Hindlimb muscle (tissue), 1 donor: ENCODE data around the gene SFT2D1. TPM values are rescaled to one million over a fixed set of nuclear protein-coding genes. Genes with fewer than 3 reads are reported as not detected.
"Not testable (repeated sequence)": the region's sequence is repeated elsewhere in the genome, so short reads cannot be mapped to it uniquely, and the experiment has no call there.

ENCODE experiments used
- DNase-seq: peaks from one replicate; pipeline ENCODE4 v3.0.0-alpha.2; 2013
- polyA plus RNA-seq: library from polyadenylated mRNA; unstranded; fragments of 120-200 nt; gene quantifications from one replicate; pipeline ENCODE4 v1.2.1, GENCODE V29; 2013; ENCODE audit not compliant: insufficient read length

Gene SFT2D1
- polyA plus RNA-seq: 36.0 TPM

DNA sequence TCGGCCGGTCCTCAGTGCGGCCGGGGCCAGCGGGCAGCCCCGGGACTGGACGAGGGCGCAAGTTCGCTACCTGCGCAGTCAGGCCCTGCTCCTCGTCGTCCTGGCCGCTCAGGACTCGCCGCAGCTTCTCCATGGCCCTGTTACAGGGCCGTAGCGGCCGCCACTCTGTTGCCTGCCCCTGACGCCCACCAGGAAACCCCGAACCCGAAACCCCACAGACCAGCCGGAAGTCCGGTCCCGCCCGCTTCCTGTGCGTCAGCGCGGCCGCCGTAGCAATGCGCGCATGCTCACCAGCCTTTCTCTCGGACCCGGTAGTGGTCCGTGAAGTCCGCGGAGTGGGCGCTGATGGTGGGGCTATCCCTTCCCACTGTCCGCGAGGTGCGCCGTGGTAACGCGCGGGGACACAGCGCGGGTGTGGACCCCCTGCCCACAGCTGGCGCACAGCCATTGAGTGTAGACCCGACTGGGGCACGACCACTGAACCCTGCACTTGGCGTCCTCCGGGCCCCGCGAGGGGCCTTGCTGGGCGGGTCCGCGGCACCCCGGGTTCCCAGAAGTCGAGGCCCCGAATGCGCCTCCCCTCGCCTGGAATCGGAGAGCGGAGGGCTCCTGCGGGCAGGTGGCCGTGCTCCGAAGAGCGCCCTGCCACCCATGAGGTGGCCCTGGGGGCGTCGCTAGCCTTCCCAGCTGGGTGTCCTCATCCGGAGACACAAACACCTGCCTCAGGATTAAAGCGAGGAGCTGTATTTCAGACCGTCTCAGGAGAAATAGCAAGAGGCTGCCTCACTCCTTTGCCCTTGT is at the start of gene SFT2D1:
SFT2D1 (minus strand) TSS at position 197 of the 801 bp plus-strand sequence; CDS start at position 133, 64 bp downstream.
- DNase-seq: peak; percentile 90

DNA sequence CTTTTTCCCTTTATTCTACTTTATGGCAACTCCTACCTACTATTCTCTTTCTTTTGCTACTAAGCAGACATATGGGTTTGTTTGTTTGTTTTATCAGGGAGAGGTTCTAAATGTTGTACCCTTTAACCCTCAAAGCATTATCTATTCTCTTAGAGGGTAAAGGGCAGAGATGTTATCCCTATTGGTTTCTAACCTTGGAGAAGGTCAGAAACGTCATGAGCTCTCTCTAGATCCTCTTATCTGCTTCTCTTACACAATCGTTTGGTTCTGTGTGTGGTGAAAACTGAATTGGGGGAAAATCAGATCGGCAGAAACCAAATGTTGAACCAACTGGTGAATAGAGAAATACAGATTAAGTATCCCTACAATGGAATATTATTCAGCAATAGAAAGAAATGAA is 46.8 kb upstream of the SFT2D1 start:
- no peak for DNase-seq

DNA sequence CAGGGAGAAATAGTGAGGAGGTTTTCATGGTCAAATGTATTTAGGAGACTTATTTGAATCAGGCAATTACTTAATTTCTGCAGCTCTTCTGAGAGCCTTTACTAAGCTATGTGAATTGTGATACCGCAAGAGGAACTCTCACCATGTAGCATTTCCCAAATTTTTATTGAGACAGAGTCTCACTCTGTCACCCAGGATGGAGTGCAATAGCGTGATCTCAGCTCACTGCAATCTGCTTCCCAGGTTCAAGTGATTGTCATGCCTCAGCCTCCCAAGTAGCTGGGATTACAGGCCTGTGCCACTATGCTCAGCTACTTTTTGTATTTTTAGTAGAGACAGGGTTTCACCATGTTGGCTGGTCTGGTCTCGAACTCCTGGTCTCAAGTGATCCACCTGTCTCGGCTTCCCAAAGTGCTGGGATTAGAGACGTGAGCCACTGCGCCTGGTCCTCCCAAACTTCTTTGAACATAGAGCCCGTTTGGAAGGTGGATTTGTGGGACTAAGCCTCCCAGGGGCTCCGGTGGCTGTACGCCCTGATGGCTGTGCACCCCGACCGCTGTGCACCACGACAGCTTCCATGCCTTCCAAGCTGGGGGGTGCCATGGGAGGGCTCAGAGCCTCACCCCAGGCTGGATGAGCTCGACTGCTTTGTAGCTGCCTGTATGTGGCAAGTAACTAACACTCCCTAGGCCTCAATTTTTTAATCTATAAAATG is 46.1 kb upstream of the SFT2D1 start:
- DNase-seq: no peak

DNA sequence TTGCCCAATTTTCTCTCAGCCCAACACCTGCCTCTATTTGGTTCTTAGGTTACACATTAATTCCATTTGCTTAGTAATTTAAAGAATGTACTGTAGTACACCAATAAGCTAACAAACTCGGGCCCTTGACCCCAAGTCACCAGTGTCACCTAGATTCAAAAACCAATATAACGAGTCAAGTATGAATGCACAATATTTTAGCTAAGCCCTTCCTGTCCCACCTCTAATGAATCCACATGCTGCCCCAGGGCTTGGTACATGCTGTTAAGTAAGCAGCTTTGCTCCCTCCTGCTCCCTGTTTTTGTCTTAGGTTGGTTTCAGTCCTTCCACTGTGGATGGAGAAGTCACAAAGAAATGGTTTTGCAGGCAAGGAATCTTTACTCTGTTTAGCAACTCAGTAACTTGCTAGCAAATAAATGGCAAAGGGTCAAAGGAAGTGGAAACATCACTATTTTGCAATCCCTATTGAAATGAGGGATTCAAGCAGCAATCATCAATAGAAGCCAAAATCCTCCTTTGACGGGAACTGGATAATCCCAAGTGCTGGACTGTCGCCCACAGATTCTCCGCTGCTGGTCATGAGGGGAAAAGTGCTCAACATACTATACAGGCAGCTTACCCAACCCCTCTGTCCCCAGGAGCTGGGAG is 45.4 kb upstream of the SFT2D1 start:
- no peak for DNase-seq

DNA sequence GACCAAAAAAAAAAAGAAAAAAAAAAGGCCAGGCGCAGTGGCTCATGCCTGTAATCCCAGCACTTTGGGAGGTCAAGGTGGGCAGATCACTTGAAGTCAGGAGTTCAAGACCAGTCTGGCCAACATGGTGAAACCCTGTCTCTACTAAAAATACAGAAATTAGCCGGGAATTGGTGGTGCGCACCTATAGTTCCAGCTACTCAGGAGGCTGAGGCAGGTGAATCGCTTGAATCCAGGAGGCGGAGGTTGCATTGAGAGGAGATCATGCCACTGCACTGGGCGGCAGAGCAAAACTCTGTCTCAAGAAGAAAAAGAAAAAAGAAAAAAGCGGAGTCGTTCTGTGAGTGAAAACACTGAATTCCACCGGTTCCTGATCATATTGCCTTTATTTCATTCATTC is 44.8 kb upstream of the SFT2D1 start:
- DNase-seq: not testable (repeated sequence)

DNA sequence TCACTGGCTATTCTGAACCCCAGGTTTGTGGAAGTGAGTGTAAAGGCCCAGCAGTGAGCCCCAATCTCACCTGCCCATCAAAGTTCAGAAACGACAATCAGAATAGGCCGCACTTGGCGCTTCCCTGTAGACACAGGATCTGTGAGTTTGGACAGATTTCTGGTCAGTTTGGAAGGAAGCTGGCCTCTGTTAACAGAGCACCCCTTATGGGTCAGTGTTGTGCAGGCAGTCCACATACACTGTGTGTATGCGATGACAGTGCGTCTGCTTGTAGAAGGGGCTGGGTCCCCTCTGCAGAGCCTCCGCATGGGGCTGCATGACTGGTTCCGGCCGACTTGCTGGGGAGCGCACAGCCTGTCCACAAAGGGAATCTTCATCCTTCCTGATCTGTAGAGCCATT is 43.8 kb upstream of the SFT2D1 start:
- no peak for DNase-seq

DNA sequence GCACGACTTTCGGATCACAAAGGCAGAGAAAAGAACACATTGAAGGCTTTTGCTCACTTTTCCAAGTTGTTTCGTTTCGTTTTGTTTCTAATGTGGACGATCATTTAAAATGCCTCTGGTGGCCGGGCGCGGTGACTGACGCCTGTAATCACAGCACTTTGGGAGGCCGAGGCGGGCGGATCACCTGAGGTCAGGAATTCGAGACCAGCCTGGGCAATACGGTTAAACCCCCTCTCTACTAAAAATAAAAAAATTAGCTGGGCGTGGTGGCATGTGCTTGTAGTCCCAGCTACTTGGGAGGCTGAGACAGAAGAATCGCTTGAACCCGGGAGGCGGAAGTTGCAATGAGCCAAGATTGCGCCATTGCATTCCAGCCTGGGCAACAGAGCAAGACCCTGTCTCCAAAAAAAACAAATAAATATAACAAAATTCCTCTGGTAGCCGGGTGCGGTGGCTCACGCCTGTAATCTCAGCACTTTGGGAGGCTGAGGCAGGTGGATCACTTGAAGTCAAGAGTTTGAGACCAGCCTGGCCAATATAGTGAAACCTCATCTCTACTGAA is 41.5 kb upstream of the SFT2D1 start:
- DNase-seq: not testable (repeated sequence)

DNA sequence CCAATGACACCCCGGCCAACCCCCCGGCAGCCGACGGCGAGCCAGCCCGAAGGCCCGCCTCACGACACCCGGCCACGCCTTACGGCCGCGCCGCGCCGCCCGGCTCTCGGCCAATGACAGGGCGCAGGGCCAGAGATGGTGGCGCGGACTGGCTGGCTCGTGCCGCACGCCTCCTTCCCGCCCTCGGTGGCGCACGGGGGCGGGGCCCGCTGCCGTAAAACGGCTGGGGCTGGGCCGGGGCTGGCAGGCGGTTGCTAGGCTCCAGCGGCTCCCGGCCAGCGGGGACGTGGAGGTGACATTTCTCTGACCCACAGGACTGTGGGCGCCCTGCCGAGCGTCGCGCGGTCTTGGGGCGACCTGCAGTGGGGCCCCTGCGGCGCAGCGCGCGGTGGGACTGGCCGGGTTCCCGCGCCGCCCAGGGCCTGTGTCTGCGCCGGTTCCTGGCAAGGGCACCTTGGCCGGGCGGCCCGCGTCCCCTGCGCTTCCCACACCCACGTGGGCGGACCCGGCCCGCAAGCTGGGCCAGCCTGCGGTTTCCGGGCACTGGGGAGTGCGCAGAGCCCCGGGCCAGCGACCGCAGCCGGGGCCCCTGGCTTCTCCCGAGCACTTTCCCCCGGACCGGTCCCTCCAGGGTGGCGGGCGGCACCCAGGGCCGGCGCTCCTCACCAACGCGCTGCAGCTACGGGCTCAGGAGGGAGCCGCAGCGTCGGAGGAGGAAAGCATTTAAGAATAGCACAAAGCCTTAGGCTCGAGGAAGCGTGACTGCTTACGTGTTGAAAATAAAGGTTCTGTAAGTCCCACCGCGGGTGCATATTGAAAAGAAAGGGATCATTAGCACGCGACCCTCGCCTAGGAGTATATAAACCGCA is 40.8 kb upstream of the SFT2D1 start, which contains the start of gene MPC1:
MPC1 (minus strand) TSS at position 8 of the 869 bp plus-strand sequence. CDS start 64 bp downstream, outside the sequence.
- DNase-seq: peak; percentile 97

DNA sequence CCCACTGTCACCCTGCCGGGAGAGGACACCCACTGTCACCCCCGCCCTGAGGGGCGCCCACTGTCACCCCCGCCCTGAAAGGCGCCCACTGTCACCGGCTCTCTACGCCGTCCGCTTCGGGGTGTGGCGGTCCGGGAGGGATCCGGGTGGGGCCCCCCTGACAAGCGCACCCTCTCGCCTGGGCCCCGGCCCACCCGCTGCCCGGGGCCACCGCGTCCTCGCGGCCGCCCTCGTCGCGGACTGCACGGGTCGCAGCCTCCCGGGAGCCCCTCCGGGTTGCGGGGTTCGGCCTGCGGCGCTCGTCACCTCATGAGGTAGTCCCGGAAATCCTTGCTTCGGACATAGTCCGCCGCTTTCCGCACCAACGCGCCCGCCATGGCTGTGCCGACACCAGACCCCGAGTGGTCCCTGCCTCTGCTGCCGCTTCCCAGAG is 40.2 kb upstream of the SFT2D1 start:
- no peak for DNase-seq

DNA sequence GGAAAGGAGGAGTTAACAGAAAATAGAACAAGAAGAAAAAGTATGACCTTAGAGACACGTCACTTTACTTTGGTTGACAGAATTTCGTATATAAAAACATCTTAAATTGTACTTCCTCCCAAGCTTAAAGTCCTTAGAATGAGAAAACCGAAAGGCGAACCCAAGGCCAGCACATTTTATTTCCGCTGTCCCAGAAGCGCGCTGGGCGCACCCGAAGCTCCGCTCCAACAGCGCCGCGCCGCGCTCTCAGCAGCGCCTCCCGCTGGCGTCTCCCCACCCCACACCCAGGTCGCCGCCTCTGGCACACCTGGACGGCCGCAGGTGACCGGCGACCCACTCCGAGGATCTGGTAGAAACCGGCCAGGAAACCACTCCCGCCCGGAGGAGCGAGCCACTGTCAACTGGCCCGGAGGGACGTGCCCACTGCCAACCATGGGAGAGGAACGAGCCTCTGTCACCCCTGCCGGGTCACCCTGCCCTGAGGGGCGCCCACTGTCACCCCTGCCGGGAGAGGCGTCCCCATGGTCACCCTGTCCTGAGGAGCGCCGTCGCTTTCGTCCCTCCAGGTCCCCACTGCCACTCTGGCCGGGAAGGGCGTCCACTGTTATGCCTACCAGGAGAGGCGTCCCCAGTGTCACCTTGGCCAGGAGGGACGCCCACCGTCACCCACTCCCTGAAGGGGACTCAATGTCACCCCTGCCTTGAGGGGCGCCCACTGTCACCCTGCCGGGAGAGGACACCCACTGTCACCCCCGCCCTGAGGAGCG is 39.6 kb upstream of the SFT2D1 start:
- peak; percentile 74 for DNase-seq

DNA sequence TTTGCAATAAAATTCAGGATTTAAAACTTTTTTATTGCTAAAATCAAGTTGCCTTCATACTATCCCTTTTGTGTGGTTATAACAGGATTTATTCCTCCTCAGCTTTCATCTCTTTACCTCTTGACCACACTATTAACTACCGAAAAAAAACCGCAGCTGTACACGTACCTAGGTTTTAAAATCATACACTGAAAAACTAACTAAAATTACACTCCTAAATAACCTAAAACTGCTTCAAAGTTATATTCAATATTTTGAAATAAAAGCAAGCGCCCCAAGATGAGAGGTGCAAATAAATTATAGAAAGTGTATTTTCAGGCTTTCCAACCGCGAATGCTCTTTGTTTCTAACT is 39.0 kb upstream of the SFT2D1 start:
- no peak for DNase-seq

DNA sequence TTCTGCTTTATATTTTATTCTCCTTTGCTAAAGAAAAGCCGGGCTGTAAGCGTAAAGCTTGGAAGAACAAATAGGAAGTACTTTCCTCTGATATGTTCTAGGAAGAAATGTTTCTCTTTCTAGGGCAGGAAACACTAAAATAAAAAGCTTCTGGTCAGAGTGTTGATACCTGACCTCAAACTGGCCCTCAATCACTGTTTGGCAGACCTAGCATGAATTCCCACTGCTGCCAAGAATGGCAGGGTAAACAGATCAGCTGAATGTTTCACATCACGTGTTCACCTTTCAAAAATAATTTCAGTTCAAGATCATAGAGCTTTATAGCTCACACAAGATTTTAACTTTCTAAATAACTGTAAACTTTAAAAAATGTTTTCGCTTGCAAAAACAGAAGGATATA is 37.5 kb upstream of the SFT2D1 start:
- DNase-seq: no peak

DNA sequence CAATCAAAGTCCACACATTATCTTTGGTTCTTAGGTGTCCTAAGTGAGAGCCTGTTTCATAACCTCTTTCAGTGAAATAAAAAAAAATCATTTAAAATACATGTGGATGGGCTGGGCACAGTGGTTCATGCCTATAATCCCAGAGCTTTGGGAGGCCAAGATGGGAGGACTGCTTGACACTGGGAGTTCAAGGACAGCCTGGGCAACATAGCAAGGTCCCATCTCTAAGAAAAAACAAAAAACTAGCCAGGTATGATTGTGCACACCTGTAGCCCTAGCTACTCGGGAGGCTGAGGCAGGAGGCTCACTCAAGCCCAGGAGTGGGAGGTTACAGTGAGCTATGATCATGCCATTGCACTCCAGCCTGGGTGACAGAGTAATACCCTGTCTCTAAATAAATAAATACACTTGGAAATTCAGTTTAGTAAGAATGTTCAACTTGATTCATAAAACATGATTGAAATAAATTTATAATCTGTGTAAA is 36.8 kb upstream of the SFT2D1 start:
- no peak for DNase-seq

DNA sequence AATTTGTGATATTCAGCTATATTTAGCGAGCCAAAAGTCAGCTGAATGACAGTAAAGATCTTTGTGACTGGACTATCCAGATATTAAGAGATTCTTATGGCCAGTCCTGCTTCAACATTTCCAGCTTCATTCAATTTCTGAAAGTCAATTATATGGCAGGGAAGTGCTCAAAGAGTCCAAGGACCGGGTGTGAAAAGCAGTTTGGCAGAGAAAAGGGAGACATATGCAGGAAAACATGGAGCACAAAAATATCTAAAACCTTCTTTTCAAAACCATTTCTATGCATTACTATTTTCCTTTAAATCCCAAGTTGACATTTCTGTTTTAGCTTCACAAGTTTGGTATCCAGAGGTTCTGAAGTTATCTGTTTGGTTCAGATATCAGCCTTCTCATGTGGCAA is 35.4 kb upstream of the SFT2D1 start:
- DNase-seq: no peak

DNA sequence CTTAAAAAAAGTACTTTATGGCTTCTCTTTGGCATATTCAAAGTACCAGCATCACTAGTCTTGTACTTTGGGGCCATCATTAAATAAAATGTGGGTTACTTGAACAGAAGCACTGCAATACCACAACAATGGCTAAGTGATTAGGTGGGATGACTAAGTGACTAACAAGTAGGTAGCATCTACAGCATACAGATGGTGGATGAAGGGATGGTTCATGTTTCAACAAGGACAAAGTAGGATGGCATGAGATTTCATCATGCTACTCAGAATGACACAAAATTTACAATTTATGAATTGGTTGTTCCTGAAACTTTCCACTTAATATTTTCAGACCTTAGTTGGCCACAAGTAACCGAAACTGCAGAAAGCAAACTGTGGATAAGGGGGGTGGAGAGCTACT is 32.7 kb upstream of the SFT2D1 start:
- DNase-seq: no peak

DNA sequence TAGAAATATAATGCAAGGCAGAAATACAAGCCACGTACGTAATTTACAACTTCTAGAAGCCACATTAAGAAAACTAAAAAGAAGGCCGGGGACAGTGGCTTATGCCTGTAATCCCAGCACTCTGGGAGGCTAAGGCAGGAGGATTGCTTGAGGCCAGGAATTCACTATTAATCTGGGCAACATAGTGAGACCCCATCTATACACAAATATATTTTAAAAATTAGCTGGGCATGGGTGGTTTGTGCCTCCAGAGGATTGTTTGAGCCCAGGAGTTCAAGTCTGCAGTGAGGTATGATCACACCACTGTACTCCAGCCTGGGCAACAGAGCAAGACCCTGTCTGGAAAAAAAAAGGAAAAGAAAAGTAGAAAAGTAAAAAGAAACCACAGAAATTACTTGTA is 28.1 kb upstream of the SFT2D1 start:
- no peak for DNase-seq

DNA sequence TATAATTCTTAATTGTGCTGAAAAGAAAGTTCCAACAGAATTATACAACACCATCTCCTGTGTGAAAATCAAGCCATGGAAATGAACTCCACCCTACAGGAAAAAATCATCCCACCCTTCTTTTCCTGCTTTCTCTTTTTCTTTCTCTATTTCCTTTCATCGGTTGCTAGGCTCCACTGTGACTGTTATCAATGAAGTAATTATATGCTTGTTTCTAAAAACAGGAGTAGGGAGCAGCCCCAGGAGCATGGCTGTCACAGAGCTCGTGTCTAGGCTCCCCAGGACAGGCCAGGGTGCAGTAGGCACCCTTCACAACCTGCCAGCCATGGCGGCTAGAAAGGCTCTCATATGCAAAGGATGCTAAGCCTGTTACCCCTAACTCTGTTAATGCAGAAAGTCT is 27.4 kb upstream of the SFT2D1 start:
- no peak for DNase-seq

DNA sequence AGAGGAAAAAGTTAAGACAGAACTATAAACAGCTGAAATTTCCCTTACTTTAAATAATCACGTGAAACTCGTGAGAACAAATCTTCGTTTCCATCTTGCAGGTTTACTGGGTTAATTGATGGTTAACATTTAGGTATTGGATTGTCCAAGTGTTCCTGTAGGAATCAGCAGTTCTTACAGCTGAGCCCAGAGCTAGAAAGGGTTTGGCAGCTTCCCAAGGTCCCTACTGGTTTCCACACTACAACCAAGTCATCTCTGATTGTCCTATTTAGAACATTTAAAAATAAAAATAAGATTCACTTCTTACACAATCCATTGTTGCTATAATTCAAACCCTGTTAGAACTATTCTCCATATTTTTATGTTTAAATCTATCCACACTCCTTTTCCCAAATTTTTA is 24.6 kb upstream of the SFT2D1 start:
- DNase-seq: no peak

DNA sequence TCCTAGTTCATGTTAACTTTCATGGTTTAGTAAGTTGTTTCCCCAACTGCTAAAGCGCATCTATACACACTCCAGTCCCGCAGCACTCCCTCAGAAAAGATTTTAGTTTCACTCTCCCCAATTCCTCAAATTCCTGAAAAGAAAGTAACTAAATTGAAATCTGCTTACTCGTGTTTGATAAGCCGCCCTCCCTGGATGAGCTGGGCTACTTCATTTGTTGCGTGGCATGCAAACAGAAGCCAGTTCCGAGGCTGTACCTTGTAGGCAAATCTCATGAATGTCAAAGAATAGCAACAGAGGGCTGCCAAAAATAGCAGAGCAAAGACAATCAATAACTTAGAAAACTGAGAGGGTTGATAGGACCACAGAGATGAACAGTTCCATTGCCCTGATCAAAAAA is 23.5 kb upstream of the SFT2D1 start:
- DNase-seq: no peak

DNA sequence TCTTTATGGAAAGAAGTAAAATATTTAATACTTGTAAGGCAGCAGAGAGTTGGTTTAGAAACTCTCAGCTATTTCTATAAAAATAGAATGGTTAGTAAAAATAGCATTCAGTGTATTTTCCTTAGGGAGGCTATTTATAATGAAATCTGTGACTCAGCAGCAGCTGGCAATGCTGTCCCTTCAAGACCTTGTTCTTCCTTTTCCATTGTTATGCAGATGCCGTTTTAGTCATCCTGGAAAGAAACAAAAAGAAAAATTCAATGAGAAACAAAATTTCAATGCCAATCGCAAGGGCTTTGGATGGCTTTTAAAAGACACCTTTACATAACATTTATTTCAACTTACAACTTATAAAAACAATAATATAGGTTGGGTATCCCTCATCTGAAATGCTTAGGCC is 22.9 kb upstream of the SFT2D1 start:
- no peak for DNase-seq

DNA sequence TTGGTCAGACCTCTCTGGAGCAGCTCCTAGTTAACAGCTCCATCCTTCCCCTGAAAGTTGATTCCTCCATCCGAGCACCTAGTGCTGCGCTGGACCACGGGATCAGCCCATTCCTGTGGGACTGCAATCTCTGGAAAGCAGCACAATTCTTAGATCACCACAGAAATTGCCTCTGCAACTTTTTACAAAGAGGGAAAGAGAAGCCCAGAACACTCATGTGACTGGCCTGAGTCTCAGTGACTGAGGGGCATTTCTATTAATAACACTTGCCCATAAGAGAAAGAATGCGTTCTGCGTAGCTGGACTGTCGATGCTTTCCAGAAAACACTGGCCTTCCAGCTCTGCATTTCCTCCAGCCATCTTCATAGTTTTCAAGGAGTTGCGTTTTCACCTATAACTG is 22.1 kb upstream of the SFT2D1 start:
- DNase-seq: no peak
